Activated T-cell treated with anti-CD3 and anti-CD28 coated beads, Interleukin-2, amount 50 U/mL, for 72 hours (primary cell): ENCODE measurements around the gene CALR. TPM values are rescaled to one million over a fixed set of nuclear protein-coding genes. Genes with fewer than 3 reads are reported as not detected.

Experiments
- total RNA-seq, 2 donors: library from RNA; stranded (reverse); gene quantifications; one replicate each; pipeline ENCODE4 v1.2.3, GENCODE V29; 2022

Gene CALR
- total RNA-seq, 2 donors from 2014 or later, result 458 to 489 TPM

Other genes with a start within 250 kb of the CALR start
- 1 to 10 TPM; 3.5 to 6.9 TPM for gene FBXW9, start 242.0 kb upstream of the CALR start, total RNA-seq
- 10 to 100 TPM; 62.6 to 73.2 TPM for gene TNPO2, start 214.7 kb upstream of the CALR start, total RNA-seq
- 100 to 1,000 TPM; 131 to 134 TPM for gene TRIR, start 203.9 kb upstream of the CALR start, total RNA-seq
- 10 to 100 TPM; 42.6 to 43.7 TPM for gene GET3, start 201.1 kb upstream of the CALR start, total RNA-seq
- not detected for gene BEST2, start 186.8 kb upstream of the CALR start, total RNA-seq
- gene HOOK2, start 163.1 kb upstream of the CALR start, total RNA-seq, result 10 to 100 TPM; 38.8 to 41.0 TPM
- gene JUNB, start 147.1 kb upstream of the CALR start, total RNA-seq, result 100 to 1,000 TPM; 574 to 618 TPM
- gene PRDX2, start 136.8 kb upstream of the CALR start, total RNA-seq, result 100 to 1,000 TPM; 202 to 223 TPM
- gene THSD8, start 136.5 kb upstream of the CALR start, total RNA-seq, result 10 to 100 TPM; 23.7 to 27.1 TPM
- 10 to 100 TPM; 29.6 to 31.1 TPM for gene RNASEH2A, start 132.0 kb upstream of the CALR start, total RNA-seq
- gene RTBDN, start 104.0 kb upstream of the CALR start, total RNA-seq, result not detected
- 1 to 10 TPM; 5.8 to 6.0 TPM for gene MAST1, start 100.1 kb upstream of the CALR start, total RNA-seq
- 10 to 100 TPM; 34.5 to 39.1 TPM for gene DNASE2, start 57.2 kb upstream of the CALR start, total RNA-seq
- under 1 TPM; 0.19 to 0.58 TPM for gene KLF1, start 51.4 kb upstream of the CALR start, total RNA-seq
- 10 to 100 TPM; 23.2 to 25.1 TPM for gene GCDH, start 47.4 kb upstream of the CALR start, total RNA-seq
- gene SYCE2, start 19.3 kb upstream of the CALR start, total RNA-seq, result 1 to 10 TPM; 3.1 to 4.5 TPM
- 10 to 100 TPM; 63.4 to 70.4 TPM for gene FARSA, start 4.9 kb upstream of the CALR start, total RNA-seq
- gene RAD23A, start 7.3 kb downstream of the CALR start, total RNA-seq, result 100 to 1,000 TPM; 159 to 189 TPM
- 10 to 100 TPM; 15.9 to 16.4 TPM for gene GADD45GIP1, start 18.6 kb downstream of the CALR start, total RNA-seq
- under 1 TPM; 0.12 to 0.32 TPM for gene DAND5, start 31.0 kb downstream of the CALR start, total RNA-seq
- 1 to 10 TPM; 2.2 to 2.8 TPM for gene NFIX, start 56.9 kb downstream of the CALR start, total RNA-seq
- gene LYL1, start 164.2 kb downstream of the CALR start, total RNA-seq, result 1 to 10 TPM; 4.8 to 6.3 TPM
- gene TRMT1, start 178.1 kb downstream of the CALR start, total RNA-seq, result 10 to 100 TPM; 41.0 to 46.0 TPM
- 10 to 100 TPM; 53.6 to 76.0 TPM for gene NACC1, start 179.7 kb downstream of the CALR start, total RNA-seq
- gene STX10, start 211.8 kb downstream of the CALR start, total RNA-seq, result 10 to 100 TPM; 73.9 to 89.9 TPM
- 100 to 1,000 TPM; 168 to 184 TPM for gene IER2, start 211.8 kb downstream of the CALR start, total RNA-seq